Activated T-cell treated with anti-CD3 and anti-CD28 coated beads, Interleukin-2, amount 50 U/mL, for 24 hours (primary cell): ENCODE results near the gene GRK1.

Experiments used
- DNase-seq: peaks from one replicate; pipeline ENCODE4 v3.0.0-alpha.2; 2020
- H3K27ac Mint-ChIP-seq: 2 replicates; pipeline ENCODE4 v1.8.0; 2020; ENCODE audit warnings: mild to moderate bottlenecking, mixed read lengths
- H3K27me3 Mint-ChIP-seq: 2 replicates; pipeline ENCODE4 v1.8.0; 2020; ENCODE audit warnings: mixed read lengths
- H3K36me3 Mint-ChIP-seq: 2 replicates; pipeline ENCODE4 v1.8.0; 2020; ENCODE audit warnings: low read depth, mixed read lengths
- H3K4me1 Mint-ChIP-seq: 2 replicates; pipeline ENCODE4 v1.8.0; 2020; ENCODE audit warnings: low read depth, mixed read lengths
- H3K4me3 Mint-ChIP-seq: 2 replicates; pipeline ENCODE4 v1.8.0; 2020; ENCODE audit warnings: mild to moderate bottlenecking, moderate library complexity, mixed read lengths
- H3K9me3 Mint-ChIP-seq: 2 replicates; pipeline ENCODE4 v1.8.0; 2020; ENCODE audit warnings: mixed read lengths

The GRK1 gene

DNA sequence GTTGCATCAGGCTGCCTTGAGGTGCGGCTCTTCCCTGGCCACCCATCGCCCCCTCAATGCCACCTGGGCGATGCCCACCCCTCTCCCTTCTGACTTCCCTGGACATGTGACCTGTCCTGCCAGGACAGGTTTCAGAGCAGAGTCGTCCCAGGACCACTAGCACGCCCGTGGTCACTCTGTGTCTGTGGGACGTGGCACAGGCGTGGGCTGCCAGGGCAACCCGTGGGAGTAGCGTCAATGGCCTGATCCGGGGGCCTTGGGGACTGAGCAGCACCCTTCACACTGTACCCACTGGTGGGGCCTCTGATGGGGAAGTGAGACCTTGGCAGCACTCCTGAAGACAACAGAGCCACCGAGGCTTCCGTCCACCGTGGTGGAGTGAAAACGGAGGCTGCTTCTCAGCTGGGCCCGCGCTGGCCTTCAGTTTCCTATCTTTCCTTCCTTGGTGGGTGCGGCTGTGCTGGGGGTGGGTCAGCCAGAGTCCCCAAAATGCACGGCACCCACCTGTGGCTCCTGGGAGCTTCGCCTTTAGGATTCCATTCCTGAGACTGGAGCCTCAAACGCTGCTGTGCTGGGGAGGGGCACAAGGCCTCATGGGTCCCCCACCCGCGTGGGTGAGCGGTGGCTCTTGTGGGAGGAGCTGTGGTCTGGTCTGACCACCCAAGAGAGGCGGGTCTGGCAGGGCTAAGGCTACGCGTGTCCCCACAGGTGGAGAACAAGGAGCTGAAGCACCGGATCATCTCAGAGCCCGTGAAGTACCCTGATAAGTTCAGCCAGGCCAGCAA lies 65.3 kb downstream of the GRK1 start:
- peaks cover 20% of the 10 kb centered on the region for H3K27me3 Mint-ChIP-seq
- H3K9me3 Mint-ChIP-seq: no peaks in the 10 kb centered on the region
- no peaks in the 10 kb centered on the region for H3K36me3 Mint-ChIP-seq
- H3K27ac Mint-ChIP-seq: no peak overlapping the region
- H3K4me3 Mint-ChIP-seq: no peak overlapping the region
- H3K4me1 Mint-ChIP-seq: no peaks in the 10 kb centered on the region
- DNase-seq: no peak

DNA sequence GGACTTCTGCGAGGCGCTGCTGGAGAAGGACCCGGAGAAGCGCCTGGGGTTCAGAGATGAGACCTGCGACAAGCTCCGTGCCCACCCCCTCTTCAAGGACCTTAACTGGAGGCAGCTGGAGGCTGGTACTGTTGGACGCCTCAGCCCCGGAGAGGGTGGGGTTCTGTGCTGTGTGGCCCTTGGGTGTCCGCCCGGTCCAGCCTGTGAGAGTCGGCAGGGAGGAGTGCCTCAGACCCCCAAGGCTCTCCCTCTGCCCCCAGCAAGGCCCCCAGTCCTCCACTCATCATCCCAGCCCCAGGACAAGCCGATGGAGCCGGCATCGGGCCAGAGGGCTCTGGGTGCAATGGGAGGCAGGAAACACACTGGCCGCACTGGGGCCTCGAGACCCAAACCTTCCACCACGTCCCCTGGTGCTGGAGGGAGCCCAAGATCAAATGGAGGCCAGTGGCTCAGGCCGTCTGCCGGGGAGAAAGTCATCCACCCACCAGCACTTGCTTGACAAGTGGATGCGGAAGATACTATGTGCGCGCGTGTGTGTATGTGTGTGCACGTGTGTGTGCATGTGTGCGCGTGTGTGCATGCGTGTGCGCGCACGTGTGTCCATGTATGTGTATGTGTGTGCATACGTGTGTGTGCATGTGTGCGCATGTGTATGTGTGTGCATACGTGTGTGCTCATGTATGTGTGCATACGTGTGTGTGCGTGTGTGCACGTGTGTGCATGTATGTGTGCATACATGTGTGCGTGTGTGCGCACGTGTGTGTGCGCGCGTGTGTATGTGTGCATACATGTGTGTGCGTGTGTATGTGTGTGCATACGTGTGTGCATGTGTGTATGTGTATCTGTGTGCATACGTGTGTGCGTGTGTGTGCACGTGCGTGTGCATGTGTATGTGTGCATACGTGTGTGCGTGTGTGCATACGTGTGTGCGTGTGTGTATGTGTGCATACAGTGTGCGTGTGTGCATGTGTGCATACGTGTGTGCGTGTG lies 66.2 kb downstream of the GRK1 start:
- Mint-ChIP-seq H3K36me3 (no peaks in the 10 kb centered on the region), H3K9me3 (no peaks in the 10 kb centered on the region), H3K27me3 (peaks cover 20% of the 10 kb centered on the region), H3K4me1 (no peaks in the 10 kb centered on the region), H3K27ac (no peak overlapping the region), H3K4me3 (no peak overlapping the region)
- DNase-seq: no peak

DNA sequence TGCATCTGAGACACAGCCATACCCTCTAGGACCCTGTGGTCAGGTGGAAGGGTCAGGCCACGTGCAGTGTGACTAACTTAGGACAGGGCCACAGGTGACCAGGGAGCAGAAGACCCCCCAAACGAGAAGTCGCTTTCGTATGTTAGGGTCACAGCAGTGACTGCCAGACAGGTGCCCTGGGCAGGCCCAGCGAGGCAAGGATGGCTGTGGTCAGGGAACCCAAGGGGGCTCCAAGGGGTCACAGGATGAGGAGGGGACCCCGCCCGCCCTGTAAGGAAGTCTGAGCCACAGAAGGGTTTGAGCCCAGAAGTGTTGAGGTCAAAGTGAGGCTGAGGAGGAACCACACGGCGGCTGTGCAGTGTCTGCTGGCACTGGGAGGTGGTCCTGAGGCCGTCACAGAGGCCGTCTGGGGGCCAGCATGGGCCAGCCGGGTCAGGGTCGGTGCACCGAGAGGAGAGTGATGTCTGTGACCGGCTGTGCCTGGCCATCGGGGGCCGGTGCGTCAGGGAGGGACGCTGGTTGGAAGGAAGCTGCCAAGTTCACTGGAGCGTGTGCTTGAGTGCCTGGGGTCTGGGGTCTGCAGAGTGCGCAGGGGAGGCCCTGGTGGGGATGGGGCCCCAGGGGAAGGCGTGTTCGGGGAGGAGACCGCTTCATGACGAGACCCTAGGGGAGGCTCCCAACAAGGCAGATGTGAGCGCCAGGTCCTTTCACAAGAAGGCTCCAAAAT lies 67.2 kb downstream of the GRK1 start:
- no peaks in the 10 kb centered on the region for H3K36me3 Mint-ChIP-seq
- no peak overlapping the region for H3K4me3 Mint-ChIP-seq
- H3K27ac Mint-ChIP-seq: no peak overlapping the region

DNA sequence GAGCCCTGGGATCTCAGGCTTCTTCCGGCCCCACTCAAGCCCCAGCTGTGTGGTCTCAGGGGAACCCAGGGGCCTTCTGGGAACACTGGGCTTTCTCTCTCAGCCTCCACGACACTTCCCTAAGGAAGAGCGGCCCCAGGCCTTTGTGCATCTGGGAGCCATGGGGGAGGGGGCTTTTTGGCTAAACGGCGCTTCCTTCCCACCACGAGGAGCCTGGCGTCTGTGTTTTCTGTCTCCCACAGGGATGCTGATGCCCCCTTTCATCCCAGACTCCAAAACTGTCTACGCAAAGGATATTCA lies 67.8 kb downstream of the GRK1 start:
- Mint-ChIP-seq H3K36me3 (no peaks in the 10 kb centered on the region), H3K4me1 (no peaks in the 10 kb centered on the region), H3K4me3 (no peak overlapping the region), H3K27me3 (peaks cover 11% of the 10 kb centered on the region), H3K27ac (no peak overlapping the region), H3K9me3 (no peaks in the 10 kb centered on the region)
- no peak for DNase-seq

More for the DNA sequence above, 67.2 kb downstream of the GRK1 start:
- Mint-ChIP-seq H3K27me3 (peaks cover 12% of the 10 kb centered on the region), H3K4me1 (no peaks in the 10 kb centered on the region), H3K9me3 (no peaks in the 10 kb centered on the region)
- no peak for DNase-seq

DNA sequence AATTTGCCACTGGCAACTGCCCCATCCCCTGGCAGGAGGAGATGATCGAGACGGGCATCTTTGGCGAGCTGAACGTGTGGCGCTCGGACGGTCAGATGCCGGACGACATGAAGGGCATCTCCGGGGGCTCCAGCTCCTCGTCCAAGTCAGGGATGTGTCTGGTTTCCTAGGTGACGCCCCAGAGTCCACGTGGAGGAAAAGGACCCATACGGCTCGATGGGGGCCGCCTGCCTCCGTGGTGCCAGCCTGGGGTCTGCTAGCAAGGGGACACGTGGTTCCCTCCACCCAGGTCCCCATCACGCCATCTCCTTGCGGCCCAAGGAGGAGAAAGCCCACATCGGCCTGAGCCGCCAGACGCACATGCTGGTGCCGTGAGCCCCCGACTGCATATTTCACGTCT lies 68.2 kb downstream of the GRK1 start:
- Mint-ChIP-seq H3K4me1 (no peaks in the 10 kb centered on the region), H3K27ac (no peak overlapping the region), H3K27me3 (peaks cover 15% of the 10 kb centered on the region), H3K9me3 (no peaks in the 10 kb centered on the region), H3K36me3 (no peaks in the 10 kb centered on the region), H3K4me3 (no peak overlapping the region)
- no peak for DNase-seq

DNA sequence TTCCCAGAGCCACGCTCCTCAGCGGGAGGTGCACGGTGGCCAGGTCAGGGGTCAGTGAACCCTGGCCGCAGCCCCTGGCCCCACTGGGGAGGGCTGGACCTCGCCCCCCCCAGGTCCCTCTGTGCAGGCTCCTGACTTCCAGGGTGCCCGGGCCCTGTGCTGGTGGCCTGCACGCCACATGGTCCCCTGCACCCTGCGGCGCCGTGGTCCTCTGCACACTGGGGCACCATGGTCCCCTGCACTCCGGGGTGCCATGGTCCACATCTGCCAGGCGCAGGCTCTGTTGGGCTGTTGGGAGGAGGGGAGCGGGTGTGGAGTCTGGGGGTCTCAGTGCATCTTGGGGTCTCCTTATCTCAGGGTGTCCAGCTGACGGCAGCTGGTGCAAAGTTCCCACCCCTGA lies 68.7 kb downstream of the GRK1 start:
- DNase-seq: no peak
- Mint-ChIP-seq H3K36me3 (no peaks in the 10 kb centered on the region), H3K4me1 (peaks cover 3% of the 10 kb centered on the region), H3K4me3 (no peak overlapping the region), H3K9me3 (no peaks in the 10 kb centered on the region), H3K27me3 (peaks cover 15% of the 10 kb centered on the region), H3K27ac (no peak overlapping the region)

DNA sequence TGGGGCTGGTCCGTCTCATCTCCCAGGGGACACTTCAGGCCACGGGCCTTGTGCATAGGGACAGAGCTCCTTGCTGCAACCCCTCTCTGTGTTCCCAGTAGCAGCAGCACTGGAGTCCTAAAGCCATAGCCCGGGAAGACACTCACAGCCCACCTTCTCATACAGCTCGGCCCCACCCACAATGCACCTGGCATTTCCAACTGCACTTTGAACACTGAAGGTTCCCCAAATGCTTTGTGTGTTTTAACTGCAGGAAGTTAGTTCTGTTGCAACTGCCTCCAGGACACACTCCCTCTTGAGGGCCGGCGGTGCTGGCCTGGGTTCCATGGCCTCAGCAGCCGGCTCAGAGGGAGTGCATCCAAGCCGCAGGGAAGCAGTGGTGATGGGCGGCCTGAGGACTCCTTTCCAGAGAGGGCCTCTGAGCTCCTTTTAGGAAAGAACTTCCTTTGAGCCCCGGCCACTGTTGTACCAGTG lies 69.3 kb downstream of the GRK1 start:
- H3K4me3 Mint-ChIP-seq: no peak overlapping the region
- H3K9me3 Mint-ChIP-seq: no peaks in the 10 kb centered on the region
- peaks cover 8% of the 10 kb centered on the region for H3K4me1 Mint-ChIP-seq
- H3K36me3 Mint-ChIP-seq: no peaks in the 10 kb centered on the region
- H3K27ac Mint-ChIP-seq: no peak overlapping the region
- no peak for DNase-seq
- peaks cover 19% of the 10 kb centered on the region for H3K27me3 Mint-ChIP-seq

DNA sequence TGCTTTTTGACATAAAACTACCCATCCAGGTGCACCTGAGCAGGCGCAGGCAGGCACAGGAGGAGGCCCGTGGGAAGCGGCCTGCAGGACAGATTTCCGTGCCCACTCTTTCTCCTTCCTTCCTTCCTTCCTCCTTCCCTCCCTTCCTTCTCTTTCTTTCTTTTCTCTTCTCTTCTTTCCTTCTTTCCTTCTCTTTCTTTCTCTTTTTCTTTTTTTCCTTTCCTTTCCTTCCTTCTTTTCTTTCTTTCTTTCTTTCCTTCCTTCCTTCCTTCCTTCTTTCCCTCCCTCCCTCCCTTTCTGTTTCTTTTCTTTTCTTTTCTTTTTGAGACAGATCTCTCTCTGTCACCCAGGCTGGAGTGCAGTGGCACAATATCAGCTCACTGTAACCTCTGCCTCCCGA lies 70.8 kb downstream of the GRK1 start:
- H3K4me3 Mint-ChIP-seq: no peak overlapping the region
- H3K4me1 Mint-ChIP-seq: peaks cover 21% of the 10 kb centered on the region
- H3K27ac Mint-ChIP-seq: no peak overlapping the region
- H3K9me3 Mint-ChIP-seq: no peaks in the 10 kb centered on the region
- H3K36me3 Mint-ChIP-seq: no peaks in the 10 kb centered on the region
- no peak for DNase-seq
- peaks cover 33% of the 10 kb centered on the region for H3K27me3 Mint-ChIP-seq

DNA sequence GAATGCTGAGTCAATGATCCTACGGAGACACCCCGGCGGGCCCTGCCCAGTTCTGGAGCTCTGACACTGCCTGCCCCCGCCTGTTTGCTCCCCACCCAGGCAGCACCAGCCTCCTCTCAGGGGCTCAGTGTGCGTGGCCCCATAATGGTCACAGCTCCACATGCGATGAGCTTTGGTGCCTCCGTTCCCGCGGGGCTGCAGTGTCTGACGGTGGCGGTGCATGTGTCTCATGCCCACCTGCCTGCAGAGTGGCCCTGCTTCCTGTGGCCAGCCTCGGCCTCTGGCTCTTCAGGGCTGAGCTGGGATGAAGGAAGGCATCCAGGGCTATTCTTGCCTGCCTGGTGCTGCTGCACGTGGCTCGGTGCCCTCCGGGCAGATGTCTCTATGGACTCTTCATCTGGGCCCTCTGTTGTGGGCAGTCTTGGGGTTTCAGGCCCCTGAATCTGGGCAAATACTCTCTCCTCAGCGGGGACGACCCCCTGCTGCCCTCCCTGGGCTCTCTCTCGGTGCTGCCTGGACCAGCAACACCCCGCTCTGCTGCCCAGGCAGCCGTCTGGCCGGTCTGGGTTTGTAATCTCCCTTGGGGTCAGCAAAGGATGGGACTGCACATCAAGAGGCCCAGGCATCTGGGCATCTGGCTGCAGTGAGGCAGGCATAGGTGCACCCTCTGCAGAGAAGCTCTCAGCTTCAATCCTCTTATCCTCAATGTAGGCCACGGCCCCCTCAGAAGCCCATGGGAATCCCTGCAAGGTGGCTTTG lies 72.7 kb downstream of the GRK1 start:
- Mint-ChIP-seq H3K4me3 (no peak overlapping the region), H3K36me3 (no peaks in the 10 kb centered on the region), H3K9me3 (no peaks in the 10 kb centered on the region), H3K27me3 (peaks cover 42% of the 10 kb centered on the region), H3K27ac (no peak overlapping the region), H3K4me1 (peaks cover 21% of the 10 kb centered on the region)
- DNase-seq: no peak

DNA sequence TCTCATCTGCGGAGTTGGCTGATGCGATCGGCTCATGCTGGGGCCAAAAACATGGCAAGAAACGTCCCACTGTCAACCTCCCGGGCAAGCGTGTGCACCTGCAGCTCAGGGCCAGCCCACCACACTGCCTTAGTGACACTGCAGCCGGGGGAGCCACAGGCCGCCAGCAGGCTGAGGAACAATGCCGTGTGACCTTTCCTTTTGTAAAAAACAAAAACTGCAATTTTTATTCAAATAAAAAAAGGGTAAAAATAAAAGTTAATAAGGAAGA lies 73.2 kb downstream of the GRK1 start:
- no peaks in the 10 kb centered on the region for H3K9me3 Mint-ChIP-seq
- no peaks in the 10 kb centered on the region for H3K36me3 Mint-ChIP-seq
- H3K27me3 Mint-ChIP-seq: peaks cover 45% of the 10 kb centered on the region
- DNase-seq: no peak
- H3K4me1 Mint-ChIP-seq: peaks cover 21% of the 10 kb centered on the region
- H3K27ac Mint-ChIP-seq: no peak overlapping the region
- H3K4me3 Mint-ChIP-seq: no peak overlapping the region

DNA sequence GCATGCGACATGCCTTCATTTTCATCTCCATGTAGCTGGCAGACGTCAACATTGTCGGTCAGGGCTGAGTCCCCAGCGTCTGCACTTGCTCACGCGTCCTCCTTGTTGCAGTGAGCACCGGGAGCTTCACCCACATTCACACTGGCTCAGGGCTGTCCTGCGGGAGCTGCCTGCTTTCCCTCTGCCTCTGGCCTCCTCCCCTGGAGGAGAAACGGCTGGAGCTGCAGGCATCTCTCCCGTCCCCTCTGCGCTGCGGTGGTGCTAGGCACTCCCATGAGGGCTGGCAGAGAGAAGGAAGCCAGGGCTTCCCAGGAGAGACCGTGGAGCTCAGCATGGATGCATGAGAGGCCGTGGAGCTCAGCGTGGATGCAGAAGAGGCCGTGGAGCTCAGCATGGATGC lies 73.6 kb downstream of the GRK1 start:
- no peaks in the 10 kb centered on the region for H3K9me3 Mint-ChIP-seq
- H3K4me3 Mint-ChIP-seq: no peak overlapping the region
- H3K36me3 Mint-ChIP-seq: no peaks in the 10 kb centered on the region
- H3K27me3 Mint-ChIP-seq: peaks cover 45% of the 10 kb centered on the region
- peaks cover 21% of the 10 kb centered on the region for H3K4me1 Mint-ChIP-seq
- DNase-seq: no peak
- H3K27ac Mint-ChIP-seq: no peak overlapping the region

DNA sequence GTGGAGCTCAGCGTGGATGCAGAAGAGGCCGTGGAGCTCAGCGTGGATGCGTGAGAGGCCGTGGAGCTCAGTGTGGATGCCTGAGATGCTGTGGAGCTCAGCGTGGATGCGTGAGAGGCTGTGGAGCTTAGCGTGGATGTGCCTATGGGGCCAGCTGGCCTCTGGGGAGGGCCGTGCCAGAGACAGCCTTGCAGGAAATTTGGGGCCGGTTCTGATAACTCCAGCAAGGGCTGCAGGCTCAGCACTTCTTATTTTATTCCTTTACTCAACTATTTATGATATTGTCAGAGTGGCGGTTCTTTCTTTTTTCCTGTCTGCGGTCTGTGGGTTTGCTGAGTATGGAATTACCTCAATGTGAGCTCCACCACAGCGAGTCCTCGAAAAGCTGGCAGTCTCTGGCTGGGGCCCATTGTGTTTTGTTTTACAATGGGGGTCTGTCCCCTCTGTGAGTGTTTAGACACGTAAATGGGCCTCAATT lies 74.2 kb downstream of the GRK1 start:
- H3K4me3 Mint-ChIP-seq: no peak overlapping the region
- no peaks in the 10 kb centered on the region for H3K36me3 Mint-ChIP-seq
- peaks cover 21% of the 10 kb centered on the region for H3K4me1 Mint-ChIP-seq
- H3K27me3 Mint-ChIP-seq: peaks cover 45% of the 10 kb centered on the region
- no peak for DNase-seq
- H3K9me3 Mint-ChIP-seq: no peaks in the 10 kb centered on the region
- no peak overlapping the region for H3K27ac Mint-ChIP-seq

DNA sequence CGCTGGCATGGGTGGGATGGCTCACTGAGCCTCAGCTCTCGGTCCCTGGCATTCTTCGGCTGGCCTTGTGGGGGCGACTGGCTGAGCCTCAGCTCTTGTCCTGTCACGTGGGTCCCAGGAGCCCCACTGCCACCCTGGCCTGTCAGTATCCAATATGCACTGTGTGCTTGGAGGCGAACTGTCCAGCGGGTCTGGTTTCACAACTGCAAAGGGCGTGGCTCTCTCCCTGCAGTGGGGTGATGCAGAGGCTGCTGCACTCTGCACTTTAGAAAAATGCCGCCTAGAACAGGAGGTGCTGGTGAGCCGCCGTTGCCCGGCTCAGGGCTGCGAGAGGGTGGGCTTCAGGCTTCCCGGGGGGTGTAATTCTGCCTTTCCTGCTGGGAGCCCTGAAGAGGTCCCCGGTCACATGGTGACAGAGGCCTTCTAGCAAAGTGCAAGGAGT lies 75.0 kb downstream of the GRK1 start:
- H3K36me3 Mint-ChIP-seq: no peaks in the 10 kb centered on the region
- H3K27ac Mint-ChIP-seq: no peak overlapping the region
- no peaks in the 10 kb centered on the region for H3K9me3 Mint-ChIP-seq
- no peak overlapping the region for H3K4me3 Mint-ChIP-seq
- DNase-seq: peak; percentile 43
- H3K27me3 Mint-ChIP-seq: peaks cover 45% of the 10 kb centered on the region
- H3K4me1 Mint-ChIP-seq: peaks cover 21% of the 10 kb centered on the region
